Testis (tissue), 2 donors: Measurements from ENCODE around the gene WFS1.

Source experiments
- CTCF ChIP-seq, 3 experiments: fragments of 450-650 bp in 2 of 3; fragments of 200-600 bp in 1 of 3; sonication (generic) in 1 of 3; IDR thresholded peaks; one replicate each; pipeline ENCODE4 v1.5.1; 2016 to 2019; ENCODE audit warnings: antibody characterized with exemption in 3 of 3, mild to moderate bottlenecking in 2 of 3, moderate library complexity in 1 of 3
- POLR2A ChIP-seq: fragments of 450-650 bp; IDR thresholded peaks from one replicate; pipeline ENCODE4 v1.6.1; 2017; ENCODE audit warnings: antibody characterized with exemption, mild to moderate bottlenecking, moderate library complexity

DNA sequence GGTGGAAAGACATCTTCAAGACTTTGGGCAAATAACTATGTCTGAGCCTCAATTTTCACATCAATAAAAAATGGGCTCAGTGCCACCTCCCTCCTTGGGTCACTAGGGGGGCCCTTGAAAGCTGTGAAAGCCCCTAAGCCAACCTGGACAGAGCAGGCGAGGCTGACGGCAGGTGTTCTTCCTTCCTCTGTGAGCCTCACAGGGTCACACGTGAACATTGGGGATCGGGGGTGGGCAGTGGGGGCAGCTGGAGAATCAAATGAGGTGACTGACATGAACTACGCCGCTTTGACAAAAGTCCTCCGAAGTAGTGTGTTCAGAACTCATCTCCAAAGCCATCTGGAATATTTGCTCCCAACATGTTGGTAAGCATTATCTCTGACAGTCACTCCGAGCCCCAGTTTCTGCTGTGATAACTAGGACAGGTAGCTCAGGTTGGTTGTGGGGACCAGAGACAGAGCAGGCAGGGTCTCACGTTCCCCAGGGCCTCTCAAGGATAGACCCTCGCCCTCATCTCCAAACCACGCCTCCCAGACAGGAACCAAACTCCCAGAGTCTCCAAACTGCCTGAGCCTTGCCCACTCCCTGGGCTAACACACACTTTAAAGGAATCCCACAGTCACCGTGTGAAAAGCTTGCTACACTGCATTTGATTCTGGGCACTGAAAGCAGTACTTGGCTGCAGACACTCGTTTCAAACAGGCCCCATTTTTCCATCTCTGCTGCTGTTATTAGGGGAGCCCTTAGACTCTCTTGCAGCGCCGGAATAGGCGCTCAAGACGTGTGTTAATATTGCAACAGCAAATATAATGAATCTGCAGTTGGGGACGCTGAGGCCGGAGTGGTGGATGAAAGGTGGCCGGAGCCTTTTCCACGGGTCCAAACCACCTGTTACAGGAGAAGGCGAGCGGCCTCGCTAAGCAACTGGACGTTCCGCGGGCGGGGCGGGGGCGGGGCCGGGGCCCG is 717 bp upstream of the WFS1 start:
- TF ChIP-seq CTCF (IDR thresholded peaks at IDR 0.05) (no peak), POLR2A (no peak)
